ENCODE data around the gene ENPP6.

GRCh38 chr4:184259866-184260265 lies 42.2 kb upstream of the ENPP6 start:
- TF ChIP-seq, protein P1, sequence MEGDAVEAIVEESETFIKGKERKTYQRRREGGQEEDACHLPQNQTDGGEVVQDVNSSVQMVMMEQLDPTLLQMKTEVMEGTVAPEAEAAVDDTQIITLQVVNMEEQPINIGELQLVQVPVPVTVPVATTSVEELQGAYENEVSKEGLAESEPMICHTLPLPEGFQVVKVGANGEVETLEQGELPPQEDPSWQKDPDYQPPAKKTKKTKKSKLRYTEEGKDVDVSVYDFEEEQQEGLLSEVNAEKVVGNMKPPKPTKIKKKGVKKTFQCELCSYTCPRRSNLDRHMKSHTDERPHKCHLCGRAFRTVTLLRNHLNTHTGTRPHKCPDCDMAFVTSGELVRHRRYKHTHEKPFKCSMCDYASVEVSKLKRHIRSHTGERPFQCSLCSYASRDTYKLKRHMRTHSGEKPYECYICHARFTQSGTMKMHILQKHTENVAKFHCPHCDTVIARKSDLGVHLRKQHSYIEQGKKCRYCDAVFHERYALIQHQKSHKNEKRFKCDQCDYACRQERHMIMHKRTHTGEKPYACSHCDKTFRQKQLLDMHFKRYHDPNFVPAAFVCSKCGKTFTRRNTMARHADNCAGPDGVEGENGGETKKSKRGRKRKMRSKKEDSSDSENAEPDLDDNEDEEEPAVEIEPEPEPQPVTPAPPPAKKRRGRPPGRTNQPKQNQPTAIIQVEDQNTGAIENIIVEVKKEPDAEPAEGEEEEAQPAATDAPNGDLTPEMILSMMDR (IDR thresholded peaks at IDR 0.05 in 4 of 5, conservative IDR thresholded peaks at IDR 0.05 in 1 of 5) = no peak
- TF ChIP-seq POLR2A (IDR thresholded peaks at IDR 0.05) = no peak
